NOMO-1 treated with dmso at 0.1 percent for 144 hours (cell line): ENCODE results near the gene NAV2.

Experiments used
- DNase-seq: peaks from one replicate; lab custom pipeline; 2025; ENCODE audit not compliant: unreplicated experiment; lab: John Stamatoyannopoulos, UW

NAV2 gene

GRCh38 chr11:19828382-19829108 lies 115.9 kb downstream of the NAV2 start:
- no peak for DNase-seq

DNA sequence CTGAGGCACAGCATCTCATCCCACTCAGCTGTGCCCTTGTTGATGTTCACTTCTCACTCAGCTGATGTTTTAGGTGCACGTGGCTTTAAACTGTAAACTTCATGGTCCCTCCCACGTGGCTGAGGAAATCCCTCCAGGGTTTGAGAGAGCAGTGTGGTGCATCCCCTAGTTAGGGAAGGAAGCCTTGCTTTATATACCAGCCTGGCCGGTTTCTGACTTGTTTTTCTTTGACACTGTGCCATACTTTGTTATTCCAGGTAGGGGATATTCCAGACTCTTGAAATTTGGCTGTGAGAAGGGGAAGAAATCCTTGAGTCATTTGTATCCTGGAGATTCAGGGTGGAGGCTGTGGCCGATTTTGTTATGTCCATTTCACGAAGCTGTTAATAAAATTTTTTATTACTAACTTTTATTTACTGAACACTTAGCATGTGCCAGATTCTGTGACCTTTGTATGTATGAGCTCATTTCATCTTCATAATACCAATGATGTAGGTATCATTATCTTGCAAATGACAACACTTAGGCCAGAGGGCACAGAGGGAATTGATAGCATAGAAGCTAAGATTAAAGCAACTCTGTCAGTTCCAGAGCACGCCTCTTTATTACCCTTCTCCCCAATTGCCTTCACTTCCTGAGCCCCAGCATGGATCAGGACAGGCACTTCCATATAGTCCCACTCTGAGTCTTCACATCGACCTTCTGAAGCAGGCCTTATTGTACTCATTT lies 116.6 kb downstream of the NAV2 start:
- no peak for DNase-seq

GRCh38 chr11:19832086-19832750 lies 119.6 kb downstream of the NAV2 start:
- no peak for DNase-seq

DNA sequence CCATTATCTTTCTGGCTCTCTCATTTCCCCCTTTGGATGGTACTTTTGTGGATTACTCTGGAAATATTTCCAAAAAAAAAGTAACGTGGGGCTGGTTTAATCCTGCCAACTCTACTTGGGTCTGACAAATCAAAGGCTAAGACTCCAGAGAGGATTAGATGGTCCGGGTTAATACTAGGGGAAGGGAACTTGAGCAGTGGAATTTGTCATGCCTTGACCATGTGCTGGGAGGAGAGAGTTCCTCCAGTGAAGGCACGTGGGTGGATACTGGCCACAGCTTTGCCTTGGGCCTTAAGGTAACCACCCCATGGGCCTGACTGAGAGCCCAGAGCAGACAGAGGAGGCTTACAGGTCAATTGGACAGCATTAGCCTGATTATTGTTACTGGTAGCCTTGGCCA lies 120.3 kb downstream of the NAV2 start:
- no peak for DNase-seq

- no peak for DNase-seq
Observed at GRCh38 chr11:19834771-19835170, 122.1 kb downstream of the NAV2 start.

DNA sequence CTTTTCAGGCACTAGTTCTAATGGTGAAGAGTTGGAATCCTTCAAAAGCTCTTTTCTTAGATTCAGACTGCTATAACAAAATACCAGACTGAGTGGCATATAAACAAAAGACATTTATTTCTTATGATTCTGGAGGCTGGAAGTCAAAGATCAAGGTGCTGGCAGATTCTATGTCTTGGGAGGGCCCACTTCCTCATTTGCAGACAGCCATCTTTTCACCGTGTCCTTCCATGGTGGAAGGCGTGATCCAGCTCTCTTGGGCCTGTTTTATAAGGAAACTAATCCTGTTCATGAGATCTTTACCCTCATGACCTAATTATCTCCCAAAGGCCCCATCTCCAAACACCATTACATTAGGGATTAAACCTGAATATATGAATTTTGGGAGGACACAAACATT lies 124.0 kb downstream of the NAV2 start:
- DNase-seq = no peak

DNA sequence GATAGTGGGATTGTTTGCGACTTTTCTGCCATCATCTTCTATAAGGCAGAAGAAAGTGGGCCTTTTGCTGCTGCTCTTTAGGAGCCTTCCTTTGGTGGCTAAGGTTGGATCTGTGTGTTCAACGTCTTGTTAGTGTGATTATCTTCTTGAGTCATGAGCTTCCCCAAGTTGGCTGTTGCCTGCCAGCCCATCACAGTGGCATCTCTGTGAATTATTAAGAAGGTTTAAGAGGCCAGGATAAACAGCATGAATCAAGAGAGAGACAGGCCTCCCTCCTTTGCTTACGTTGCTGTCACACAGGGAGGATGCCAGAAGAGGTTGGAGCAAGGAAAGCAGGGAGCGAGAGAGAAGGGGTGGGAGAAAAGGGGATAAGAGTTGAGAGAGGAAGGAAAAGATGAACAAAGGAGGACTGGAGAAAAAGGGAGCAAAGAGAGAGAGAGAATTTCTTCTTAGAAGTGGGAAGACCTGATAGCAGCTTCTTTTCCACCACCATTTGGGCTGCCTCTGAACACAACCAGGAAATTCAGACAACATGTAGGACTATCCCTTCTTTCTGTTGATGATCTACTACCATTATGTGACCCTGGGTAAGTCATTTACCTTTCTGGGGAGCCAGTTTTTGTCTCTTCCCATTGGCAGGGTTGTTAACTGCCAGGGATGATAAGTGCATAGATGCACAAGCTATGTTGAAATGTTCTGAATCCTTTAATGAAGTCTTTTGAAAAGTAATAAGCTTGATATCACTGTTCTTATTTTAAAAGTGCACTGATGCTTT lies 126.5 kb downstream of the NAV2 start:
- DNase-seq = no peak

DNA sequence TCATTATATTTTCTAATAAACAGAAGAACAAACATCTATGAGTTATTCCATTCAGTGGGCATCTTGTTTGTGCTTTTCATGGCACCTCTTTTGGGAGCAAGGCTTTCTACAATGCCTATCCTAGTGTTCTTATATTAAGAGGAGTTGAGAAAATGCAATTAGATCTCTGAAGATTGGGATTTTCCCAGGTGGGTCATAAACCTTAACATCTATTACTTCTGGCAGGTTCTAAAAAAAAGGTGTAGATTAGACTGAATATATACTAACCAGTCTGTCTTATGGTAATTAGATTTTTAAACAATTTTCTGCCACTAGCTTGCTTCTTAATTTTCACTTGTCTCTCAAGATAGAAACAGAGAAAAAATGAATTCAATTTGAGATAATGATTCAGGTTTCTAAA lies 128.3 kb downstream of the NAV2 start:
- no peak for DNase-seq

- DNase-seq = no peak
Observed at GRCh38 chr11:19842505-19842904, 129.9 kb downstream of the NAV2 start.

DNA sequence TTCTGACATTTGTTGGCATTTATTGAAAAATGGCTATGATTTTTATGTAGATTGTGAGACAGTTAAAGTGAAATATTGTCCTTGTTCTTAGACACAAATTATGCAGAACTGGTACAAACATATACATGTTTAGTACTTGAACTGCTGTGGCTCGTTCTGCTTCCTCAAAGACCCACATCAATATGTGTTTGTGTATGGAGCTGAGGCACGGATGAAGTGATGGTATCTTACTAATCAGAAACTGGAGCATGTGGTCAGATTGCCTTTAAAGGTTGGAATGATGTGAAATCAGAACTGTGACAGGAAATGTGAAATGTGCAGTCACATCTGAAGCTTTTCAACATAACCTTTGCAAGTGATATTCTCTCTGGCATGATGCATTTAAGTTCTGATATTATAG lies 130.4 kb downstream of the NAV2 start:
- no peak for DNase-seq

- no peak for DNase-seq
Observed at GRCh38 chr11:19844012-19844411, 131.4 kb downstream of the NAV2 start.

DNA sequence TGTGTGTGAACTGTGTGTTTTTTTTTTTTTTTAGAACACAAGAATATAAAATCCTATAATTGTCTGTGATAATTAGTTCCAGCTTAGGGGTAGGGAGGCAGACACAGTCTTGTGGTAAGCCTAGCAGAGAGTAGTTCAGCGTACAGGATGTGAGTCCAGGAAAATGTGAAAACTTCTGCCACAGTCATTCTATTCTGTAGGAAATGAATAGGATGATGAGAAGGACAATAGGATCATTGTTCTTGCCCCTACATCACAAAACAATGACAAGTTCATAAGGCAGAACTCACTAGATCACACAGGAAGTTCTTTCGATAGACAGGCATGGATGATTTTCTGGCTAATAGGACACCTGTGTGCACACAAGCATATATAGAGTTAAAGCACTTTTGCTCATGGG lies 132.2 kb downstream of the NAV2 start:
- no peak for DNase-seq

DNA sequence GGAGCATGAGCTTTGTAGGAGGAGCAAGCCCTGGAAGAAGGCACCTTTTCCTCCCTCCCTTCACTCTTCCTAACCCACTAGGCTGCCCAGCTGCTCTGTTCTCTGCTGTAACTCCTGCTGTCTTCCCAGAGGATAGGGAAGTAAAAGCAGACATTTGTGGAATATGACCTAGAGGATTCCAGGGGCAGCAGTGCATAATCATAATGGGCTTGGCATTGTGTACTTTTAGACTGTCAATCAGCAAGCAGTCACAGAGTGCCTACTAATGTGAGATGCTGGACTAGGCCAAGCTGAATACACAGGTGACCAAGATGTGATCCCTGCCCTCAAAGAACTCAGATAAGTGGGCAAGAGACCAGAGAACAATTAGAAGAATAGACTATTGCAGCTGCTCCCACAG lies 133.0 kb downstream of the NAV2 start:
- DNase-seq = no peak

GRCh38 chr11:19846654-19847305 lies 134.1 kb downstream of the NAV2 start:
- no peak for DNase-seq

- DNase-seq = no peak
Observed at GRCh38 chr11:19848219-19848618, 135.6 kb downstream of the NAV2 start.

- no peak for DNase-seq
Observed at GRCh38 chr11:19849107-19849789, 136.6 kb downstream of the NAV2 start.

DNA sequence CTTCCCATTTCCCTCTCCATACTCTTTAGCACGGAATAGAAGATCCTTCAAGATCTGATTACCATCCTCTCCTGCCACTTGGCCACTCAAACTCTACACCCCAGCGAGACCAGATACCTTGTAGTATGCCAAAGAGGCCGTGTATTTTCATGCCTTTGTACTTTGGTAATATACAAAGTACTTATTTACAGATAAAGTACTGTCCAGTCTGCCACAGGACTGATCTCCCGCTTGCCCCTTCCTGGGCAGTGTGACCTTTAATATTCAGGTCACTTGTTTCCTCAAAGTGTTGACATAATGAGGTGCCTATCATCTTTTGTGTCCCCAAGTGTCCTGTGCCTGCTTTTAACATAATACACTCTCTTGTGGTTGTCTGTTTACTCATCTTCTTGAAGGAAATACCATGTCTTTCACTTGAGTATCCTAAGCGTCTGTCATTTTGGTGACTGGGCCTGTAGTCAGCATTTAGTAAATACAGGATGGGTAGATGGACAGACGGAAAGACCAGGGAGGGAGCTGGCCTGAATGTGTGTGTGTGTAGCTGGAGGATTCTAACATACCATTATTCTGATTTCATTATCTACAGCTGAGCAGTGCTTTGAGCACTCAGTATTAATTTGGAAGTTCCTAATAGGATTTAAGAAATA lies 137.4 kb downstream of the NAV2 start:
- DNase-seq = no peak

DNA sequence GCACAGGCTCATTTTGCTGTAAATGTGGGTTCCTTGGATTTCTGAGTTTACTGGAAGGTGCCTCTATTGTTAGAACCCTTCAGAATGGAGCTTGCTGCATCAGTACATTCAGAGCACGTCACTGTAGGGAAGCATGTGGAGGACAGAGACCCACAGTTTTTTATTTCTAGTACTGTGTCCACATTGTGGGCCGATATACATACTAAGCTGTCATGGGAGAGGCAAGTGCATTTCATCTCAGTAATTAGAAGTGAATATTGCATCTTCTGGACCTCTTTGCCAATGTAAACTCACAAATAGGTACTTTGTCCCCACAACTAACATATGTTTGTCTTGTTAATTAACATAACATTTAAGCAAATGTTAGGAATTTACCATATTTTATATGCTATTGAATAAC lies 139.7 kb downstream of the NAV2 start:
- no peak for DNase-seq

GRCh38 chr11:19853016-19853415 lies 140.4 kb downstream of the NAV2 start:
- DNase-seq = no peak

DNA sequence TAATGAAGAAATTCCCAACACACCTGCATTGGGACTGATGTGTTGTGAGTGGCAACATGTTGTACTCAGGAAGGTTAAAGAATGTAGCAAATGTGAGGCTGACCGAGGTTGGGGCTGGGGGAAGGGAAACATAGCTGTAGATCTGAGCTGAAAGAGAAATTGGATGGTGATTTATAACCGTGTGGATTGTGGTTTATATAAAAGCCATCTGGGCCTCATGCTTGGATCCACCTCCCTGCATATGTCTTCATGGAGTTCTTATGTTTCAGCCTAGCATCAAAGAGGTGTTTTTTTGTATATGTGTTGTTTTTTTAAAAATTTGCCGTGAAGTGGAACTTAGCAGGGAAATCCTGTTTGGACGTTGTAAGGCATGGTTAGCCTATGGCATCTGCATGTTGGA lies 141.3 kb downstream of the NAV2 start:
- DNase-seq = no peak
